GM12865 (cell line): ENCODE measurements around the gene PRKCE.

Experiments used
- DNase-seq: peaks from one replicate; pipeline ENCODE4 v3.0.0; 2010; ENCODE audit warnings: low read depth
- H3K4me3 ChIP-seq: 2 replicates; pipeline ENCODE4 v1.5.1; 2011; ENCODE audit warnings: mild to moderate bottlenecking, low read depth, low read length, control low read depth
- CTCF ChIP-seq: IDR thresholded peaks from 2 replicates; pipeline ENCODE4 v1.5.1; 2011; ENCODE audit warnings: low read length, control low read depth, low read depth, inconsistent platforms; ENCODE audit not compliant: insufficient read depth; ENCODE audit errors: missing control alignments

PRKCE gene

GRCh38 chr2:45892425-45892745 lies 240.9 kb downstream of the PRKCE start:
- no peak for DNase-seq
- no peak overlapping the region for H3K4me3 ChIP-seq
- TF ChIP-seq CTCF: no peak

DNA sequence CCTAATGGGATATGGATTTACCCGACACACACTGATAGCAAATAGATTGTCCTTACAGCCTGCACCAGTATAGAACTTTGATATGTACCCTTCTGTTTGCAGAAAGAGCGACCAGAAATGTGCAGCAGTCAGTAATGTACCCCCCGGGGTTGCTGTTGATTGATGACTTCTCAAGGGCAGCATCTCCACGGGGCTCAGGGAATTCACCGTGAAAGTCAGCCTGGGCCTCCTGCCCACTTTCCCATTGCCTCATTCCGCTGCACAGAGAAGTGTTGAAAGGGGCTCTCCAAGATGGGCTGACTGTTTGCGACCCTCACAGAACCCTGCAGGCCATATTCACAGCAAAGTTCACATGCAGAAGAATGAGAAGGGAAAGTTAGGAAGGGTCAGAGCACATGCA lies 241.3 kb downstream of the PRKCE start:
- no peak for TF ChIP-seq CTCF
- no peak overlapping the region for H3K4me3 ChIP-seq
- DNase-seq: no peak

DNA sequence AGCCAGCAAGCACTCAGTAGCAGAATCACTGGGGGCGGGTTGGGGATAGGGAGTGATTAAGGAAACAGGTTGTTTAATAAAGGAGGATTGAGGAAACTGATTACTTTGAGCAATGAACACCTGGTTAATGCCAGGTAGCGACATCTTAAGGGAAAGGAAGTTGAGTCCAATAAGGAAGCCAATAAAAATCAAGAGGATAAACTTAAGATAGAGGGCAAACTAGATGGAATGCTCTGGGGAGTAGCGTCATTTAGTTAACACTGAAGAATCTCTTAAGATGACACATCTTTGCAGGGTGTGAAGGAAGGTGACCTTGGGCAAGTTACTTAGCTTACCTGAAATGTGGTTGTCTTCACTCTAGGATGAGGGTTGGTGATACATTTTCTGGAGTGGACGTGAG lies 242.7 kb downstream of the PRKCE start:
- DNase-seq: no peak
- no peak for TF ChIP-seq CTCF
- H3K4me3 ChIP-seq: no peak overlapping the region

DNA sequence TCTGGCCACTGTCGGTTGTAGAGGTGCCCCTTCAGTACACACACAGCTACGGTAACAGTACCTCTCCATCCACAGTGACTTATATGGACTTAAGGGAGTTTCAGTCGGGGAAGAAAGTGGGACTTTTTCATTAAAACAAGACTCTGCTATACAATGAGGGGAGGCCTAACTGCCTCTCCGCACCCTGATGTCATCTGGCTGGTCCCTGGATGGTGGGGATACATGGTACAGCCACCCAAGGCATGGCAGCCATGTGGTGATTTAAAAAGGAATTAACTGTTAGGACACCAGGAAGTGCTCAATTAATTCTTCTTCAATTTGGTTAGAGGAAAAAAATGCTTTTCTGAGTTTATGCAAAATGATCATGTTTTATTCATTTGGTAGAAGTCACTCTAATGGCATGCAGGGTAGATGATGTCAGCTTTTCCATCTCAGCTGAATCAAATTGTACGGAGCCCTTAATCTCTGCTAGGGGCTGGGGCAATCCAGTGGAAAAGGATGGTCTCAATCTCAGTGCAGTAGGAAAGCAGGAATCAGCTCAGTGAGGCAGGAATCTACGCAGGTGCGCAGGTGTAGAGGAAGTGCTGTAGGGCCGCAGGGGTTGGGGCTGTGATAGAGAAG lies 243.9 kb downstream of the PRKCE start:
- H3K4me3 ChIP-seq: no peak overlapping the region
- DNase-seq: no peak
- TF ChIP-seq CTCF: no peak

DNA sequence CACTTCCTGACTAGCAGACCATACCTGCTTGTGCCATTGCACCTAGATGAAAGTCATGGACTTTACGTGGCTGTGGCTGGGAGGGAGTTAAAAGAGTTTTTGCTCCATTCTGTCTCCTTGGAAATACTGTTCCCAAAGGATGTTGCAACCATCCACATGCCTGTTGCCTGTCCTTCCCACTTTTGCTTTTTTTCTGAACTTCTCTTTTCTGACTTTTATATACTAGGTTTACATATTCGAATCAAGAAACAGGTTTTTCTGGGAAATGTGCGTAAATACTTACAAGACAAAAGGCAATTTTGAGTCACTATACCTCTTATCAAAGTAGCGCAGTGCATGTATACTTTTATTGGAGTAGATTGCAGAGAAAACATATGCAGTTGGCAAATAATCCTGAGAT lies 244.8 kb downstream of the PRKCE start:
- TF ChIP-seq CTCF: no peak
- H3K4me3 ChIP-seq: no peak overlapping the region
- DNase-seq: no peak

DNA sequence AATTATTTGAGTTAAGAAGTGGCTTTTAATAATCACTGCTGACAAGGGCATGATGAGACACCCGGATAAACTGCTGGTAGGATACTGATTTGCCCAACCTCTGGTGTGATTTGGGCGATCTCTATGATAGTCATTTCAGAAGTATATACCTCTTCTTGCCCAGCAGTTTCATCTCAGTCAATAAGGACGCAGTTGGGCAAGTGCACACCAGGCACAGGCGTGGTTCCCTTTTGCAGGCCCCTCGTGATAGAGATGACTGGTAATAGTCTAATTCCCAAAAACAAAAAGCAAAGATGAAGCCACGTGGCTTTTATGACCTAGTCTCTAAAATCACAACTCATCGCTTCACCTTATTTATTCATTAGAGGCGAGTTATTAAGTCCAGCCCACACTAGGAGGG lies 246.4 kb downstream of the PRKCE start:
- no peak for DNase-seq
- no peak for TF ChIP-seq CTCF
- no peak overlapping the region for H3K4me3 ChIP-seq

- TF ChIP-seq CTCF: no peak
- H3K4me3 ChIP-seq: no peak overlapping the region
- DNase-seq: no peak
Observed at GRCh38 chr2:45898819-45899218, 247.3 kb downstream of the PRKCE start.
